Measurements from ENCODE around the gene OGFR. TPM values are rescaled to one million over a fixed set of nuclear protein-coding genes. Genes with fewer than 3 reads are reported as not detected.

Gene OGFR
- total RNA-seq, 1 experiment from 2014 or later = 47.3 TPM

GRCh38 chr20:62822239-62822787, 17.7 kb downstream of the OGFR start:
- DNase-seq (ENCODE audit: low read depth, low spot score) (no peak), ATAC-seq (no peak)
- Histone ChIP-seq H3K27ac (ENCODE audit: low read length) (no peak overlapping the region), H3K36me3 (ENCODE audit: control insufficient read depth, insufficient read depth, low read length) (no peaks in the 10 kb centered on the region), H3K27me3 (ENCODE audit: control insufficient read depth, insufficient read depth, low read length) (no peaks in the 10 kb centered on the region), H3K9me3 (ENCODE audit: control insufficient read depth, insufficient read depth, low read depth, low read length) (no peaks in the 10 kb centered on the region), H3K4me3 (ENCODE audit: low read depth in 2 of 2, low read length in 2 of 2) (no peak overlapping the region), H3K4me1 (ENCODE audit: control insufficient read depth, insufficient read depth, low read length) (peaks cover 60% of the 10 kb centered on the region)
- ChIA-PET CTCF (interaction anchor here (0.6 to 1.6 kb wide), 11 partner anchors 17 to 156 kb away, joined by 3 to 16 read pairs (median 4); partner anchors contain the start of gene TCFL5), POLR2A (no interaction called here)
- TF ChIP-seq CTCF (IDR thresholded peaks at IDR 0.05) (no peak), POLR2AphosphoS5 (IDR thresholded peaks at IDR 0.05; ENCODE audit: low read depth, low read length) (no peak), TCF7L2 (IDR thresholded peaks at IDR 0.05; ENCODE audit: low read depth, low read length) (no peak), SIN3A (IDR thresholded peaks at IDR 0.05; ENCODE audit: borderline replicate concordance, insufficient read depth, low read depth, low read length) (no peak), REST (IDR thresholded peaks at IDR 0.05; ENCODE audit: insufficient read depth in 1 of 2, low read depth in 2 of 2, low read length in 1 of 2) (no peak)
- in situ Hi-C loops (cut with HindIII; ENCODE audit: low pct_unique_long_range_greater_than_20kb, low sequenced_read_pairs) = no loop called here
- BruUV-seq (replicated peaks) = no TSS peak
- intact Hi-C loops (cut with micrococcal nuclease; ENCODE audit: unreplicated experiment) = no loop called here

- Histone ChIP-seq H3K4me3 (ENCODE audit: low read depth in 2 of 2, low read length in 2 of 2) (no peak overlapping the region), H3K36me3 (ENCODE audit: control insufficient read depth, insufficient read depth, low read length) (no peaks in the 10 kb centered on the region), H3K9me3 (ENCODE audit: control insufficient read depth, insufficient read depth, low read depth, low read length) (no peaks in the 10 kb centered on the region), H3K4me1 (ENCODE audit: control insufficient read depth, insufficient read depth, low read length) (peaks cover 57% of the 10 kb centered on the region), H3K27ac (ENCODE audit: low read length) (no peak overlapping the region), H3K27me3 (ENCODE audit: control insufficient read depth, insufficient read depth, low read length) (no peaks in the 10 kb centered on the region)
- in situ Hi-C loops (cut with HindIII; ENCODE audit: low pct_unique_long_range_greater_than_20kb, low sequenced_read_pairs) (no loop called here), intact Hi-C loops (cut with micrococcal nuclease; ENCODE audit: unreplicated experiment) (no loop called here)
- ChIA-PET CTCF (interaction anchor here (0.6 to 1.6 kb wide), 12 partner anchors 18 to 177 kb away, joined by 3 to 16 read pairs (median 4); partner anchors contain the start of gene TCFL5), POLR2A (no interaction called here)
- no peak for TF ChIP-seq SIN3A (IDR thresholded peaks at IDR 0.05; ENCODE audit: borderline replicate concordance, insufficient read depth, low read depth, low read length)
- peak; percentile 87 for TF ChIP-seq CTCF (IDR thresholded peaks at IDR 0.05)
- no peak for TF ChIP-seq TCF7L2 (IDR thresholded peaks at IDR 0.05; ENCODE audit: low read depth, low read length)
- TF ChIP-seq REST (IDR thresholded peaks at IDR 0.05; ENCODE audit: insufficient read depth in 1 of 2, low read depth in 2 of 2, low read length in 1 of 2) = no peak
- no peak for TF ChIP-seq POLR2AphosphoS5 (IDR thresholded peaks at IDR 0.05; ENCODE audit: low read depth, low read length)
- no TSS peak for BruUV-seq (replicated peaks)
- DNase-seq (ENCODE audit: low read depth, low spot score) (peak; percentile 55), ATAC-seq (peak; percentile 66)
Observed at GRCh38 chr20:62822788-62823651, 18.4 kb downstream of the OGFR start.
